Progenitor cell of endocrine pancreas (in vitro differentiated cells): ENCODE results near the gene MYOZ1. TPM values are rescaled to one million over a fixed set of nuclear protein-coding genes. Genes with fewer than 3 reads are reported as not detected.

ENCODE experiments used
- DNase-seq: peaks from one replicate; pipeline ENCODE4 v3.0.0; 2021; ENCODE audit warnings: low spot score; ENCODE audit not compliant: unreplicated experiment
- H3K27ac Mint-ChIP-seq: 2 replicates; pipeline ENCODE4 v1.8.0; 2021; ENCODE audit warnings: mild to moderate bottlenecking, moderate library complexity, mixed read lengths
- H3K27me3 Mint-ChIP-seq: 2 replicates; pipeline ENCODE4 v1.8.0; 2021; ENCODE audit warnings: mixed read lengths
- H3K36me3 Mint-ChIP-seq: 2 replicates; pipeline ENCODE4 v1.8.0; 2022; ENCODE audit warnings: mixed read lengths; ENCODE audit not compliant: insufficient read depth
- H3K4me1 Mint-ChIP-seq: 2 replicates; pipeline ENCODE4 v1.8.0; 2021; ENCODE audit warnings: low read depth, mixed read lengths
- H3K4me3 Mint-ChIP-seq: 2 replicates; pipeline ENCODE4 v1.8.0; 2021; ENCODE audit warnings: low read depth, mild to moderate bottlenecking, moderate library complexity, mixed read lengths
- H3K9me3 Mint-ChIP-seq: 2 replicates; pipeline ENCODE4 v1.8.0; 2021; ENCODE audit warnings: low read depth, mixed read lengths
- CTCF ChIP-seq: fragments of 200-600 bp; sonication (generic); IDR thresholded peaks from one replicate; pipeline ENCODE4 v1.5.0; 2021; ENCODE audit warnings: antibody characterized with exemption, mild to moderate bottlenecking; ENCODE audit not compliant: unreplicated experiment
- total RNA-seq: library from RNA; stranded (reverse); gene quantifications from 2 replicates; pipeline ENCODE4 v1.2.1, GENCODE V29; 2021

The MYOZ1 gene
- total RNA-seq, 1 donor from 2014 or later = 0.31 TPM

GRCh38 chr10:73639286-73639685 is 2.0 kb downstream of the MYOZ1 start:
- H3K4me1 Mint-ChIP-seq = peaks cover 3% of the 10 kb centered on the region
- H3K27ac Mint-ChIP-seq = no peak overlapping the region
- H3K27me3 Mint-ChIP-seq = peaks cover 19% of the 10 kb centered on the region
- DNase-seq = no peak
- no peak overlapping the region for H3K4me3 Mint-ChIP-seq
- TF ChIP-seq CTCF = no peak
- H3K36me3 Mint-ChIP-seq = no peaks in the 10 kb centered on the region
- H3K9me3 Mint-ChIP-seq = no peaks in the 10 kb centered on the region

- no peaks in the 10 kb centered on the region for H3K36me3 Mint-ChIP-seq
Measured at GRCh38 chr10:73635781-73636180, 5.5 kb downstream of the MYOZ1 start.

GRCh38 chr10:73634421-73634820 is 6.9 kb downstream of the MYOZ1 start:
- Mint-ChIP-seq H3K4me3 (no peak overlapping the region), H3K36me3 (no peaks in the 10 kb centered on the region), H3K9me3 (no peaks in the 10 kb centered on the region), H3K4me1 (no peaks in the 10 kb centered on the region), H3K27ac (no peak overlapping the region), H3K27me3 (peaks cover 11% of the 10 kb centered on the region)
- DNase-seq = no peak
- TF ChIP-seq CTCF = no peak

More at GRCh38 chr10:73635781-73636180, 5.5 kb downstream of the MYOZ1 start:
- H3K4me3 Mint-ChIP-seq = no peak overlapping the region
- H3K9me3 Mint-ChIP-seq = no peaks in the 10 kb centered on the region
- DNase-seq = no peak
- H3K4me1 Mint-ChIP-seq = no peaks in the 10 kb centered on the region
- H3K27ac Mint-ChIP-seq = no peak overlapping the region
- no peak for TF ChIP-seq CTCF
- H3K27me3 Mint-ChIP-seq = peaks cover 15% of the 10 kb centered on the region

GRCh38 chr10:73629165-73629564 is 12.1 kb downstream of the MYOZ1 start:
- Mint-ChIP-seq H3K4me3 (no peak overlapping the region), H3K27ac (no peak overlapping the region), H3K27me3 (peaks cover 5% of the 10 kb centered on the region), H3K4me1 (peaks cover 7% of the 10 kb centered on the region), H3K36me3 (no peaks in the 10 kb centered on the region), H3K9me3 (no peaks in the 10 kb centered on the region)
- no peak for TF ChIP-seq CTCF
- no peak for DNase-seq

- Mint-ChIP-seq H3K4me3 (no peak overlapping the region), H3K9me3 (no peaks in the 10 kb centered on the region), H3K4me1 (peaks cover 7% of the 10 kb centered on the region), H3K27me3 (no peaks in the 10 kb centered on the region), H3K36me3 (no peaks in the 10 kb centered on the region), H3K27ac (no peak overlapping the region)
- no peak for DNase-seq
- TF ChIP-seq CTCF = no peak
Measured at GRCh38 chr10:73628405-73628804, 12.9 kb downstream of the MYOZ1 start.
